HepG2 (cell line): ENCODE measurements around the gene ALG9. TPM values are rescaled to one million over a fixed set of nuclear protein-coding genes. Genes with fewer than 3 reads are reported as not detected.
A peak's percentile ranks its signal among the peaks of the same experiment; 100 is the strongest.

Experiments used
- ARID2 ChIP-seq: sonication (generic); formaldehyde crosslinking; IDR thresholded peaks from 2 replicates; pipeline ENCODE4 v1.8.1; 2022; ENCODE audit warnings: mild to moderate bottlenecking, missing genetic modification reagents, borderline replicate concordance
- CCAR2 ChIP-seq: fragments of 200-400 bp; formaldehyde crosslinking; optimal IDR thresholded peaks from 2 replicates; pipeline ENCODE3; 2018; ENCODE audit warnings: low read depth, mild to moderate bottlenecking, low read length, moderate library complexity
- DNMT3B ChIP-seq: conservative IDR thresholded peaks from 2 replicates; pipeline ENCODE4 v1.6.1; 2016; ENCODE audit warnings: missing biosample characterization, control low read depth
- ERF ChIP-seq: IDR thresholded peaks from 2 replicates; pipeline ENCODE4 v1.6.1; 2018; ENCODE audit warnings: missing biosample characterization, missing genetic modification reagents
- HBP1 ChIP-seq: IDR thresholded peaks from 2 replicates; pipeline ENCODE4 v1.6.1; 2016; ENCODE audit warnings: low read depth, control low read depth
- IRX3 ChIP-seq: sonication (generic); formaldehyde crosslinking; IDR thresholded peaks from 2 replicates; pipeline ENCODE4 v1.8.1; 2023; ENCODE audit warnings: mild to moderate bottlenecking, low read depth, missing genetic modification reagents, borderline replicate concordance
- JUND ChIP-seq: sonication (generic); formaldehyde crosslinking; IDR thresholded peaks from 2 replicates; pipeline ENCODE4 v1.8.0; 2022; ENCODE audit warnings: mild to moderate bottlenecking, missing genetic modification reagents
- KDM5A ChIP-seq: fragments of 200-600 bp; sonication (generic); IDR thresholded peaks from 2 replicates; pipeline ENCODE4 v1.7.0; 2018; ENCODE audit warnings: antibody characterized with exemption, mild to moderate bottlenecking, low read length, borderline replicate concordance
- MAZ ChIP-seq, 2 experiments: sonication (generic) in 1 of 2; formaldehyde crosslinking in 1 of 2; IDR thresholded peaks; 2 replicates each; pipeline versions ENCODE4 v1.5.0 to v1.6.1; 2012 to 2020; ENCODE audit warnings: low read depth in 2 of 2, mild to moderate bottlenecking in 2 of 2, borderline replicate concordance in 1 of 2, improper control_type of control experiment in 1 of 2, low read length in 1 of 2, missing genetic modification reagents in 1 of 2, moderate library complexity in 1 of 2
- MEF2D ChIP-seq: sonication (generic); formaldehyde crosslinking; IDR thresholded peaks from 2 replicates; pipeline ENCODE4 v1.5.1; 2020; ENCODE audit warnings: mild to moderate bottlenecking, missing genetic modification reagents
- MIER2 ChIP-seq: IDR thresholded peaks from 2 replicates; pipeline ENCODE4 v1.6.1; 2016; ENCODE audit warnings: missing biosample characterization, missing genetic modification reagents
- NCOA2 ChIP-seq: sonication (generic); formaldehyde crosslinking; IDR thresholded peaks from 2 replicates; pipeline ENCODE4 v1.8.0; 2022; ENCODE audit warnings: inconsistent platforms
- NR0B2 ChIP-seq: sonication (generic); formaldehyde crosslinking; IDR thresholded peaks from 2 replicates; pipeline ENCODE4 v1.4.0; 2020; ENCODE audit warnings: mild to moderate bottlenecking, missing genetic modification reagents
- THRA ChIP-seq: sonication (generic); formaldehyde crosslinking; IDR thresholded peaks from 2 replicates; pipeline ENCODE4 v1.4.0; 2020; ENCODE audit warnings: missing genetic modification reagents, borderline replicate concordance
- ZBTB25 ChIP-seq: IDR thresholded peaks from 2 replicates; pipeline ENCODE4 v1.6.1; 2018; ENCODE audit warnings: missing genetic modification reagents
- ZBTB37 ChIP-seq: sonication (generic); formaldehyde crosslinking; IDR thresholded peaks from 2 replicates; pipeline ENCODE4 v1.4.0; 2020; ENCODE audit warnings: mild to moderate bottlenecking, missing genetic modification reagents
- ZKSCAN8 ChIP-seq: IDR thresholded peaks from 2 replicates; pipeline ENCODE4 v1.6.1; 2016; ENCODE audit warnings: borderline replicate concordance, missing genetic modification reagents, missing compliant biosample characterization
- ZNF10 ChIP-seq: sonication (generic); formaldehyde crosslinking; IDR thresholded peaks from 2 replicates; pipeline ENCODE4 v1.4.0; 2020; ENCODE audit warnings: mild to moderate bottlenecking, low read depth, missing genetic modification reagents, borderline replicate concordance
- ZNF326 ChIP-seq: sonication (generic); formaldehyde crosslinking; IDR thresholded peaks from 2 replicates; pipeline ENCODE4 v1.4.0; 2020; ENCODE audit warnings: missing genetic modification reagents, borderline replicate concordance
- polyA plus RNA-seq, 8 experiments: library from polyadenylated mRNA; depleted of rRNA in 3 of 8; stranded (reverse) in 7 of 8; unstranded in 1 of 8; fragments of >200 nt; fragmentation: Illumina TruSeq in 4 of 8; extraction: Trizol in 4 of 8; gene quantifications; 2 replicates each; pipeline versions ENCODE4 v1.2.1 to v1.2.3, GENCODE V29; 2011 to 2016; ENCODE audit warnings: low read depth in 4 of 8, missing spikeins in 1 of 8, mixed read lengths in 1 of 8; ENCODE audit not compliant: insufficient read depth in 1 of 8
- total RNA-seq, 5 experiments: library from RNA; depleted of rRNA; stranded (reverse); fragments of >200 nt; fragmentation: Illumina TruSeq; extraction: Trizol; gene quantifications; 2 replicates each; pipeline ENCODE4 v1.2.3, GENCODE V29; 2016; ENCODE audit warnings: low read depth in 1 of 5

Gene ALG9
- total and polyA plus RNA-seq, 2 of the 13 experiments (the other 11 are each of a cell fraction or from before 2014, with no cell fraction given): 39.4 to 40.6 TPM

GRCh38 chr11:111777094-111778046 lies 94.0 kb downstream of the ALG9 start (continued):
- TF ChIP-seq NR0B2 (CRISPR knock-in tag) (no peak), IRX3 (CRISPR knock-in tag) (no peak), ZBTB25 (CRISPR knock-in tag) (0 out of 2 replicates have a peak, but pooled peaks have one; percentile 34), ZNF326 (CRISPR knock-in tag) (no peak), JUND (CRISPR knock-in tag) (no peak), MIER2 (CRISPR knock-in tag) (no peak), ZNF10 (no peak), MEF2D (CRISPR knock-in tag) (no peak), DNMT3B (CRISPR knock-in tag) (no peak), CCAR2 (no peak), NCOA2 (CRISPR knock-in tag) (peak; percentile 66), ZKSCAN8 (no peak), ZBTB37 (CRISPR knock-in tag) (no peak), THRA (CRISPR knock-in tag) (peak; percentile 55; the same call in 1 of the 2 replicates), ARID2 (CRISPR knock-in tag) (no peak), HBP1 (CRISPR knock-in tag) (no peak), ERF (CRISPR knock-in tag) (peak; percentile 27; the same call in 1 of the 2 replicates), MAZ (IDR thresholded peaks at IDR 0.05; ENCODE audit: borderline replicate concordance, low read depth, low read length) (no peak), MAZ (CRISPR knock-in tag; IDR thresholded peaks at IDR 0.05; ENCODE audit: low read depth) (no peak), KDM5A (peak; percentile 46; the same call in 1 of the 2 replicates)
